Hematopoietic multipotent progenitor cell treated with erythropoietin and hydrocortisone succinate and interleukin-3 and kit ligand, for 17 days (in vitro differentiated cells): ENCODE data around the gene FAXDC2.
A peak's percentile ranks its signal among the peaks of the same experiment; 100 is the strongest.

ENCODE experiments used
- DNase-seq: peaks from one replicate; pipeline ENCODE4 v3.0.0-alpha.2; 2015; ENCODE audit warnings: low spot score

FAXDC2 gene

DNA sequence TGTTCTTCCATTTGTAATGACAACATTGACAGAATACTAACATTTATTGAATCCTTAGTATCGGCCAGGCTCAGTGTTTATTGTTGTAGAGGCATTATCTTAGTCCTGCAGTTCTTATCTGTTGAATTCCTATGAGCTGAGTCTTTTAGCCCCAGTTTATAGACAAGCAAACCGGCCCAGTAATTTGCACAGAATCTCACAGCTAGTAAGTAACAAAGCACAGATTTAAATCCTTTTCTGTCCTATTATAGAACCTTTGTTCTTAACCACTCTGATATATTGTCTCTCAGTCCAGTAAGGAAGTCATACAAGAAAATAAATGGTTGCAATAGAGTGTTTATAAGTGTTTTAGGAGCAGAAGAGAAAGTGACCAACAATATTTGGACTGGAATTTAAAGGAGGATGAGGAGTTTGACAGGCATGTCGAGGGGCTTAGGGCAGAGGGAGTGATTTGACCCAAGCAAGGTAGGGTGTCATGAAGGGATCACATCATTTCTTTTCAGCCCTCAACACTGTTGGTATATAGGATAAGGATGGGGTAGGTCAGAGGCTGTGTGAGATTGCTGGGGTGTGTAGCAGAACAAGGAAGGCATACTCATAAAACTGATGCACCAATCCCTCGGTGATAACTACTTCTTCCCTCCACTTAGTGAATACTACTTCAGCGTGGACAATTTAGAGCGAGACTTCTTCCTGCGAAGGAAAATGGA is 55.7 kb downstream of the FAXDC2 start:
- no peak for DNase-seq

DNA sequence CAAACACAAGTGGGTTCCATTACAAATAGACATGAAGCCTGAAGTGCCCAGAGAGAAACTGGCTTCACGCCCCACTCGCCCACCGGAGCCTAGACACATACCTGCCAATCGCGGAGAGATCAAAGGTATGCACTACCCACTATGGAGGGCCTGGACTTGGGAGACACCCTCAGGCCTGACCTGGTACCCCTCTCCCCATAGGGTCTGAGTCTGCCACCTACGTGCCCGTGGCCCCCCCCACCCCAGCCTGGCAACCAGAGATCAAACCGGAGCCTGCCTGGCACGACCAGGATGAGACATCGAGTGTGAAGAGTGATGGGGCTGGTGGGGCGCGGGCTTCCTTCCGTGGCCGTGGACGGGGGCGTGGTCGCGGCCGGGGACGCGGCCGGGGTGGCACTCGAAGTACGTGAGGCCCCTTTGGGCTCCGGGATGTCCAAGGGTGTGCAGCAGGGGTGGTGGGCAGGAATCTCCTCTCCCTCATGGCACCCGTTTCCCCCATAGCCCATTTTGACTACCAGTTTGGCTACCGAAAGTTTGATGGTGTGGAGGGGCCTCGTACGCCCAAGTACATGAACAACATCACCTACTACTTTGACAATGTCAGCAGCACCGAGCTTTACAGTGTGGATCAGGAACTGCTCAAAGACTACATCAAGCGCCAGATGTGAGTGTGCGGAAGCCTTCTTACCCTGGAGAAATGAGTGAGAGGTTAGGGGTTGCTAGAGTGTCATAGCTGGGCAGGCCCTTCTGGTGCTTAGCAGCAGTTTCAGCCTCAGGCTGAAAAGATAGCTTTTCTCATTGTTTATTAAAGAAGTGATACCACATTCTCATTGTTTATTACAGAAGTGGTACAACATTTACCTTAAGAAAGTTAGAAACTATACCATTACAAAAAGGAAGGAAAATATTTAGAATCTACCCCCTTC is 56.5 kb downstream of the FAXDC2 start:
- DNase-seq: no peak

DNA sequence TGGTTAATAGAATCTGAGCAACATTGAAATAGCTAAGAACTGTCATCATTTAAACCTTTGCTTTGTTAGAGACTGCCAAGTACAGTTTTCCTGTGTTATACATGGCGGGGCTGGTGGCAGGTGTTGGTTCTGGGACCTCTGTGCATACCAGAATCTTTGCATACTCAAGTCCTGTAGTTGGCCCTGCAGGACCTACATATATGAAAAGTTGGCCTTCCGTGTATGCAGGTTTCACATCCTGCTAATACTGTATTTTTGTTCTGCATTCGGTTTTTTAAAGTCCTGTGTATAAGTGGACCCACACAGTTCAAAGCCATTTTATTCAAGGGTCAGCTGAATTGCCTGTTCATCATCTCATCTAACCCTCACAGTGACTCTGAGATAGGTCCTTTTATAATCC is 58.9 kb downstream of the FAXDC2 start:
- DNase-seq: no peak

DNA sequence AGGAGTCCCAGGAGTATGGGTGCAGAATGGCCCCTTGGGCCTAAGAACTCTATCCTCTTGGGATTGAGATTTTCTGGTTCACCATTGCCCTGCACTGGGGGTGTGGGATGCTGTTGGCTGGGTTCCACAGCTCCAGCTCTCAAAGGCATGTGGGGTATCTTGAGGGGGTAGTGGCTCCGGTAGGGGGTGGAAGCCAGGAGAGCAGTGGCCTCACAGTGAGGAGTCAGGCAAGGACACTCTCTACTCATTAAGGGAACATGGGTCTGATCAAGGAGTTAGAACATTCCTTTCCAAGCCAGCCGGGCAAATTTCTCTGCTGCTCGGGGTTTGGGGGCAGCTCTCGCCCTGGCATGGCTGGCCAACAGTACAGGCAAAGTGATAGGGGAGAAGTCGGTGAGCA is 62.2 kb downstream of the FAXDC2 start:
- DNase-seq: no peak

DNA sequence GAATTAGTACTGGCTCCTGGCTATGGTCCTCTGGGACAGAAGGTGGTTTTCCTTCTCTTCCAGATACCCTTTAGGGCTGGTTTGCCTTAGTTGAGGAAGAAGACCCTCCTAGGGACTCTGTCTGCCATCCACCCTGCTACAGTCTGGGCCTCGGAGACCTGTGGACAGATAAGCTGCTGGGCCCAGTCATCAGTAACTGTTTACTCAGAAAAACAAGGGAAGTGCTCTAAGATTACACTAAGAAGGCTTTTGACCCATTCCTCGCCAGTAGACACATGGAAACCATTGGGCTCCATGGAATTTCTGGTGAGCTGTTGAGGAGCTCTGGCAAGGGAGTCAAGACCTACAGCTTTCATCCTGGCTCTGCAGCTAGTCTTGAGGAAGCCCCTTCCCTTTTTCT is 64.0 kb downstream of the FAXDC2 start:
- DNase-seq: peak; percentile 58

DNA sequence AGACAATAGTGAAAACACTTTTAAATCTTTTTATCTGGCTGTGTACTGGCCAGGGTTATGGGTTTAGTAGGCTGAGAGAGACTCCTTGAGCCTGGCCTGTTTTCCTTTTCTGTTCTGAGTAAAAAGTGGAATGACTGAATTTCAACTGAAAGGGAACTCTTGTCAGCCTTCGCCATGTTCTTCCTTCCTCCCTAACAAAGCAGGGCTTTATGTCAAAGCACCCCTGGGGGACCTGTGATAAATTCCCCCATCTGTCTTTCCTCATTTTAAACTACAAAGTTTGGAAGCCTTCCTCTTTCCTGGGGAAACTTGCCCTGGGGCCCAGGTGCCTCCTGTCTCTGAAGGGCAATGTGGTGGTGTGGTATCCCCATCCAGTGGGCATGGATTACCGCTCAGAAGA is 65.5 kb downstream of the FAXDC2 start:
- DNase-seq: no peak

DNA sequence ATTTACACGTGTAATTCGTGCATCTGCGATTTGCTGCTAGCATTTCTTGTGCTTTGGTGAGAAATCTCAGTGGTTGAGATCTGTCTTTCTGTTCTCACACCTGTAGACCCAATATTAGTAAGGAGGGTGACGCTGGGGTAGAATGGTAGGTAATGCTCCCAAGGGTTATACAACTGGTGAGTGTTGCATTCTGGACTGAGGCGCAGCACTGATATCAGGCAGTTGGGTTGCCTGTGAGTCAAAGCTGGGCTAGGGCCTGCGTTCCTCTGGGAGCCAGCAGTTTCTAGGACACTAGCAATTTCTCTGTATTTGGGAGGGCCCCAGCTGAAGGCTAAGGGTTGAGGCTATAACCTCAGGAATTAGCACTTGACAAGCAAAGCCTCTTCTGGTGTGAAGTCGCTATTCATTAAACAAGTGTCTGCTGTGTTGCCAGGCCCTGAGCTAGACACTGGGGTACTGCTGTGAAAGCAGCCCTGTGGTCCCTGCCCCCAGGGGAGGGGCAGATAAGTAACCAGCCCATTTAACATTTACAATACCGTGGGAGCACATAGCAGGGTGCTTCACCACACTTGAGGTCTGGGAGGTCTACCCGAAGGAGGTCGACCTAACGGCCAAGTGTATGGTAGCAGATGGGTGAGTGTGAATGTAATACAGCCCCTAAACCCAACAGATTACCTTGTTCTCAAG is 66.5 kb downstream of the FAXDC2 start:
- no peak for DNase-seq

DNA sequence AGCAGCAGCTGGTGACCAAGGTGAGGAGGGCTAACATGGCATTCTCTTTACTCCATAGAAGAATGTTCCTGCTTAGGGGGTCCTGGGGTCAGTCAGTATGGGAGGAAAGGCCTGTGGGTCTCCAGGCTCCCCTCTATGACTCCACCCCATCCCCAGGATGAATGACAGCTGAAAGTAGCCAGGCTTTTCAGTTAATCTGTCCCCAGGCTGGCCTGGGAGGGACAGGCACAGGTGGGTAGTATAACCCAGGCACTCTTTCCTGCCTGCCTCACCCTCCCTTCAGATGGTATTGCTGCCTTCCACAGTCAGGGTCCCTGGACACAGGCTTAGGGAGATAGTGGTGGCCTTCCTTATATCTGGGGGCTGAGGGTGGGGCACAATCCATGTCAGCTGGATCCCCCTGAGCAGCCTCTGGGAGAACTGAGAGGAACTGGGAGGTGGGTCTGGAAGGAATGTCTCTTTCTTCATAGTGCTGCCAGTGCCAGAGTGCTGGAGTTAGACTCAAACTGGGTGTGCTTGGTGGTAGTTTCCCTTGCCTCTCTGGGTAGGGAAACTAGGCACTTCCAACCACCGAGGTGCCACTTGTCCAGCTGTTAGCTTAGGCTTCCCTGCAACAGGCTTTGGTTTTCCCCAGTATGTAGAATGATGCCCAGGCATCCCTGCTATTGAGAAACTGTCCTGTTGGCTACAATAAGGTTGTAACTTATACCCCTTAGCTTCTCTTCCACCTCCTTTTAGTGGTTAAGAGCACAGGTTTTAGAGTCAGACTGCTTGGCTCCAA is 67.4 kb downstream of the FAXDC2 start:
- no peak for DNase-seq

DNA sequence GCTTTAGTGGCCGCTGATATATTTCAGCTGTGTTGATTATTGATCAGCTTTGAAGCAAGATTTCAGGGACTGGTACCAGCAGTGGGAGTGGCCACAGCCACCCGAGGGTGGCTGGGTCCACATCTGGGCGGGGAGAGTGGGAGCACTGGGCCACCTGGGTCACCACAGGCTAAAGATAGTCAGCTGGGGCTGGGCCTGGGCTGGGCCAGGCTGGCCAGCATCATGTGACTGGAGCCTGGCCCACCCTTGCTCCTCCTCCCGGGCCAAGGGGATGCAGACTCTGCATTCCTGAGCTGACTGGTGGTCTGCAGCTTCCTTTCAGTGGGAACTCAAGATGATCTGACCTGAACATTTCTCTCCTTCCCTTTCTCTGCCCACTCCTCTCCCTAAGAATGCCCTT is 68.1 kb downstream of the FAXDC2 start:
- DNase-seq: peak; percentile 78

DNA sequence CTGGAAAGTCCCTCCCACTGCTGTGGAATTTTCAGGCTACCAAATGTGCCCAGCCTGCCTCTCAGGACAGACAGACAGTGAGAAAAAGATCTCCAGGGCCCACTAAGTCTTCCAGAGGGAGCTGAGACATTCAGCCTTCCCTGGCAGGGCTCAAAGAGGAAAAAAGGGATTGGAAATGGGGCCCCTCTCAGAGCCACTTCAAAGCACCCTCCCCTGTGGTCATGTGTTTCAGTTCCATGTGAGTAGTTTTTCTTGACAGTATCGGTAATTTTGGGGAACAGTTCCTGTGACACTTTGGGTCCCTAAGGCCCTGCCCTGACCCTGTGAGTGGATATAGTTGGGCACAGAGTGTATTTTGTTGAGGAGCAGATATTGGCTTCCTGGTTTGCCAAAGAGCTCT is 70.3 kb downstream of the FAXDC2 start:
- no peak for DNase-seq

DNA sequence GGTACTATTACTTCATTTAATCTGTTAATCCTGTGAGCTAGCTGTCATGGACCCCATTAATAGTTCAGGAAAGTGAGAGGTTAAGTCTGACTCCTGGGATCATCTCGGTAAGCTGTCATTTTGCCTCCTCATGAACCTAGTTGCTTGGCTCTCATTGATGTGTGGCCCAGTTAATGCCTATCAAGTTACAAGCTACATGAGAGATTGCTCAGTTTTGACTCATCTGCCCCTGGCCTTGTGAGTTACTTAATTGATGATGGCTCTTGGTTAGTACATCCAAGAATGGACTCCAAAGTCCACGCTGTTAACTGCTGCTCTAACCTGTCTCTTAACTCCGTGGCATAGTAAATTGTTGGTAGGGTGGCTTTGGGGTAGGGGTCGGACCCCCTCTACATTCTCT is 71.3 kb downstream of the FAXDC2 start:
- no peak for DNase-seq

DNA sequence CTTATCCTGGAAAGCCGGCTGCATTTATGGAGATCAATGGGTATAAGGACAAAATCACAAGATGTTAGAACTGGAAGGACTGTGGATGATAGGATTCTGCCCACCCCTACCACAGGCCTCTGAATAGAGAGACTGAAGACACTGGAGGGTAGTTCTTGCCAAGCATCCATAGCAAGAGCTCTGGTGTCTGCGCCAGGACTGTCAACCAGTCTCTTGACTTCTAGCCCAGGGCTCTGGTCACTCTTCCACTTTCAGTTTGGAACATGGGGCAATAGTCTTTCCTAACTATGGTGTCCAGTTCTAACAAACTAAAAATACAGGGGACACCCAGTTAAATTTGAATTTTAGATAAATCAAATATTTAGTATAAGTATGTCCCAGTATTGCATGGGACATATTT is 71.9 kb downstream of the FAXDC2 start:
- no peak for DNase-seq

DNA sequence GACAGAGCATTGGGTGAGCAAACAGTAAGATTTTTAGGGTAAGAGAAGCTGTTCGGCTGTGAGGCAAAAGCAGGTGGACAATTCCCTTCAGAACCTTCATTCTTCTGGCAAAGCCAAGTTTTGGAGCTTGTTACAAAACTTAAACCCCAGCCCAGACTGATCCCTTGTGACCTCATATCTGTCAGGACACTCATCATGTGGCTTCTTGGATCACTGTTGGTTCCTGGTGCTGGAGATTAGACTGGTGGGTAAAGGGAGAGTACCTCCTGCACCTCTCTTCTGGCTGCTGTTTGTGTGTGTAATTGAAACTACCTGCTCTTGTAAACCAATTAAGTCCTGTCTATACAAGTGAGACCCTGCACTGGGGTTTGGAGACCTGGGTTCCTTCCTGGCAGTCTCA is 74.2 kb downstream of the FAXDC2 start:
- DNase-seq: peak; percentile 81

DNA sequence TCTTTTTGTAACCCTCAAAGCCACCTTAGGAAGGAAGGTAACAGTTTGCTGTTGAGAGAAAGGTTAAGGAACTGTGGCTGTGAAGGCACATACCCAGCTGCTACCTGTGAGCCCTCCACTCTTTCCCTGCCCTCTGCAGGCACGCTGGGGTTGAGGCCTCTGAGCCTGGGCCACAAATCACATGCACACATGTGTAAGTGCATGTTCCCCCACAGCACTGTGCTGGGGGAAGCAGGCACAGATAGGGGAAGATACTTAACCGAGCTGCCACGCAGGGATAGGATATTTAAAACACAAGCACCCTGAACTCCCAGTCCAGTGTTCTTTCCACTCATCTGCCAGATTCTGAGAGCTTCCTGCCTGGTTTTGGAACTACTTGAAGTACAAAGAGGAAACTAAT is 77.1 kb downstream of the FAXDC2 start:
- no peak for DNase-seq

DNA sequence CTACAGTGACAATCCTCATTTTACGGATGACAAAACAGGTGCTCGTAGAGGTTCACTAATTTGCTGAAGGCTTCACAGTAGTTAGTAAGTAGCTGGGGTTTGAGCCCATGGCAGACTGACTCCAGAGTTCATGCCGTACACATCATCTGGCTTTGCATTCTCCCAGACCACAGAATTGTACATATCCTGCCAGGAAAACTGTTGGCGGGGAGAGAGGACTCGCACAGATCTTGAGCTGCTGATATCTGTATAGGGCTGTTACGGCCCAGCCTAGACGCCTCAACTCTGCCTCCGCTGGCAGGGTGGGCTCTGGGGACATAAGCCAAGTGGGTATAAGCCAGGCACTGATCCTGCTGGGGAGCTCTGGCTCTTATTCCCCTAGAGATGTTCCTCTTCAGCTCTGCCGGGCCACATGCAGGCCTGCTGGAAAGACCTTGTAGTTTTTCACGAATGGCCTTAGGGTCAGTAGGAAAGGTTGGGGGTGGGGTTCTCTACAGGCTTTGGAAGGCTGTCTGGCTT is 79.0 kb downstream of the FAXDC2 start:
- DNase-seq: no peak

DNA sequence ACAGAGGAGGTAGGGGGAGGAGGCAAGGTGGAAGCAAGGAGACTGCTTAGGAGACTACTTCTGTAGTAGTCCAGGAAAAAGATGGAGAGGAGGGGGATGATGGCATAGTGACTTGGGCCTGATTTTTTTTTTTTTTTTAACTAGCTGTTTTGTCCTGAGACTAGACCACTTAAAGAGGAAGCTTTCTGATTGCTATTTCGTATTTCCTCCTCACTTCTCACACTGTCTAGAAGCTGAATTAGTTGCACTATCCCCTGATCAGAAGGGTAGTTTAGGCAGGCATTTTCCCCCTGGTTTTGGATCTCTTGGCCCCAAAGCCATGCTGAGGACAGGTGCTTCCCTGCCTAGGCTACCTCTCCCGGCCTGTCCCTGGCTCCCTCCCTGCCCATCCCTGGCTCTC is 80.3 kb downstream of the FAXDC2 start:
- DNase-seq: no peak
